AG09319 (cell line): ENCODE measurements around the gene TMEM9B.

ENCODE experiments used
- DNase-seq: peaks from one replicate; pipeline ENCODE4 v3.0.0-alpha.2; 2010; ENCODE audit warnings: low read depth; ENCODE audit errors: extremely low read depth
- CTCF ChIP-seq: IDR thresholded peaks from 2 replicates; pipeline ENCODE4 v1.5.1; 2011; ENCODE audit warnings: low read depth, mild to moderate bottlenecking, inconsistent platforms, low read length, moderate library complexity

The TMEM9B gene

GRCh38 chr11:8914661-8915018, 49.6 kb downstream of the TMEM9B start:
- DNase-seq = no peak
- TF ChIP-seq CTCF = no peak

GRCh38 chr11:8913961-8914660, 50.1 kb downstream of the TMEM9B start:
- no peak for DNase-seq
- TF ChIP-seq CTCF = peak; percentile 65

- TF ChIP-seq CTCF = no peak
- DNase-seq = peak; percentile 85
These were observed 53.0 kb downstream of the TMEM9B start, which contains the start of gene AKIP1 for GRCh38 chr11:8911029-8911823. Gene AKIP1 (plus strand): TSS chr11:8911189. CDS start chr11:8911450, 261 bp downstream.

- TF ChIP-seq CTCF = no peak
- DNase-seq = no peak
These were observed 53.6 kb downstream of the TMEM9B start for GRCh38 chr11:8910649-8911026.

- no peak for DNase-seq
- TF ChIP-seq CTCF = no peak
These were observed 56.1 kb downstream of the TMEM9B start for GRCh38 chr11:8908099-8908498.

- no peak for TF ChIP-seq CTCF
- no peak for DNase-seq
These were observed 57.1 kb downstream of the TMEM9B start for GRCh38 chr11:8907116-8907515.

- no peak for DNase-seq
- no peak for TF ChIP-seq CTCF
These were observed 58.6 kb downstream of the TMEM9B start for GRCh38 chr11:8905528-8906165.
